Lower leg skin (tissue), 3 donors: Measurements from ENCODE around the gene TALDO1.

Source experiments
- POLR2A ChIP-seq, 2 donors: fragments of 450-650 bp; IDR thresholded peaks; one replicate each; pipeline ENCODE4 v1.6.1; 2016 to 2017; ENCODE audit warnings: antibody characterized with exemption in 2 of 2, mild to moderate bottlenecking in 1 of 2, moderate library complexity in 1 of 2
- TF ChIP-seq, protein P1 (sequence below), 3 donors: fragments of 450-650 bp; IDR thresholded peaks; one replicate each; pipeline ENCODE4 v1.5.1; 2016; ENCODE audit warnings: antibody characterized with exemption in 3 of 3, mild to moderate bottlenecking in 3 of 3, moderate library complexity in 2 of 3

GRCh38 chr11:776561-777287 lies 29.5 kb downstream of the TALDO1 start:
- TF ChIP-seq, protein P1, sequence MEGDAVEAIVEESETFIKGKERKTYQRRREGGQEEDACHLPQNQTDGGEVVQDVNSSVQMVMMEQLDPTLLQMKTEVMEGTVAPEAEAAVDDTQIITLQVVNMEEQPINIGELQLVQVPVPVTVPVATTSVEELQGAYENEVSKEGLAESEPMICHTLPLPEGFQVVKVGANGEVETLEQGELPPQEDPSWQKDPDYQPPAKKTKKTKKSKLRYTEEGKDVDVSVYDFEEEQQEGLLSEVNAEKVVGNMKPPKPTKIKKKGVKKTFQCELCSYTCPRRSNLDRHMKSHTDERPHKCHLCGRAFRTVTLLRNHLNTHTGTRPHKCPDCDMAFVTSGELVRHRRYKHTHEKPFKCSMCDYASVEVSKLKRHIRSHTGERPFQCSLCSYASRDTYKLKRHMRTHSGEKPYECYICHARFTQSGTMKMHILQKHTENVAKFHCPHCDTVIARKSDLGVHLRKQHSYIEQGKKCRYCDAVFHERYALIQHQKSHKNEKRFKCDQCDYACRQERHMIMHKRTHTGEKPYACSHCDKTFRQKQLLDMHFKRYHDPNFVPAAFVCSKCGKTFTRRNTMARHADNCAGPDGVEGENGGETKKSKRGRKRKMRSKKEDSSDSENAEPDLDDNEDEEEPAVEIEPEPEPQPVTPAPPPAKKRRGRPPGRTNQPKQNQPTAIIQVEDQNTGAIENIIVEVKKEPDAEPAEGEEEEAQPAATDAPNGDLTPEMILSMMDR (IDR thresholded peaks at IDR 0.05) = no peak
- no peak for TF ChIP-seq POLR2A (IDR thresholded peaks at IDR 0.05)
